Right kidney (tissue), 9 donors: ENCODE results near the gene GABARAPL2.
A peak's percentile ranks its signal among the peaks of the same experiment; 100 is the strongest.
"Not testable (repeated sequence)": the region's sequence is repeated elsewhere in the genome, so short reads cannot be mapped to it uniquely, and the experiment has no call there.

Experiments
- DNase-seq: peaks from one replicate; pipeline ENCODE4 v3.0.0-alpha.2; 2016
- long read RNA-seq, 8 donors: transcript quantifications; one replicate each; lab custom pipeline, GENCODE V29; 2026

Gene GABARAPL2
- long read RNA-seq, donor 1, transcript GABARAPL2-201 (4 exons, 1,002 nt) = minor isoform, 142 of 467 reads
- long read RNA-seq, donor 1, transcript GABARAPL2-204 (1 exons, 2,274 nt) = major isoform, 306 of 467 reads
- long read RNA-seq, donor 1, partial matches to known transcripts = 15 of 467 reads
- long read RNA-seq, donor 1, other reads (novel, unspliced or antisense) = 0 of 467 reads
- long read RNA-seq, donor 2, transcript GABARAPL2-204 (1 exons, 2,274 nt) = major isoform, 133 of 263 reads
- long read RNA-seq, donor 2, transcript GABARAPL2-203 (3 exons, 571 nt) = minor isoform, 5 of 263 reads
- long read RNA-seq, donor 2, transcript GABARAPL2-201 (4 exons, 1,002 nt) = minor isoform, 120 of 263 reads
- long read RNA-seq, donor 2, partial matches to known transcripts = 5 of 263 reads
- long read RNA-seq, donor 2, other reads (novel, unspliced or antisense) = 0 of 263 reads
- long read RNA-seq, donor 3, transcript GABARAPL2-204 (1 exons, 2,274 nt) = major isoform, 154 of 213 reads
- long read RNA-seq, donor 3, transcript GABARAPL2-201 (4 exons, 1,002 nt) = minor isoform, 51 of 213 reads
- long read RNA-seq, donor 3, partial matches to known transcripts = 7 of 213 reads
- long read RNA-seq, donor 3, other reads (novel, unspliced or antisense) = 0 of 213 reads
- long read RNA-seq, donor 4, transcript GABARAPL2-201 (4 exons, 1,002 nt) = minor isoform, 89 of 303 reads
- long read RNA-seq, donor 4, transcript GABARAPL2-204 (1 exons, 2,274 nt) = major isoform, 201 of 303 reads
- long read RNA-seq, donor 4, partial matches to known transcripts = 10 of 303 reads
- long read RNA-seq, donor 4, other reads (novel, unspliced or antisense) = 0 of 303 reads
- long read RNA-seq, donor 5, transcript GABARAPL2-201 (4 exons, 1,002 nt) = minor isoform, 95 of 366 reads
- long read RNA-seq, donor 5, transcript GABARAPL2-204 (1 exons, 2,274 nt) = major isoform, 240 of 366 reads
- long read RNA-seq, donor 5, partial matches to known transcripts = 29 of 366 reads
- long read RNA-seq, donor 5, other reads (novel, unspliced or antisense) = 0 of 366 reads
- long read RNA-seq, donor 6, transcript GABARAPL2-201 (4 exons, 1,002 nt) = minor isoform, 108 of 314 reads
- long read RNA-seq, donor 6, transcript GABARAPL2-204 (1 exons, 2,274 nt) = major isoform, 197 of 314 reads
- long read RNA-seq, donor 6, partial matches to known transcripts = 7 of 314 reads
- long read RNA-seq, donor 6, other reads (novel, unspliced or antisense) = 0 of 314 reads
- long read RNA-seq, donor 7 = 0 reads
- long read RNA-seq, donor 8, transcript GABARAPL2-201 (4 exons, 1,002 nt) = minor isoform, 113 of 397 reads
- long read RNA-seq, donor 8, transcript GABARAPL2-204 (1 exons, 2,274 nt) = major isoform, 272 of 397 reads
- long read RNA-seq, donor 8, partial matches to known transcripts = 9 of 397 reads
- long read RNA-seq, donor 8, other reads (novel, unspliced or antisense) = 0 of 397 reads

GRCh38 chr16:75566040-75566757 lies at the start of gene GABARAPL2:
GABARAPL2 (plus strand) TSS chr16:75566379; CDS start chr16:75566487, 108 bp downstream.
- DNase-seq = peak; percentile 91

DNA sequence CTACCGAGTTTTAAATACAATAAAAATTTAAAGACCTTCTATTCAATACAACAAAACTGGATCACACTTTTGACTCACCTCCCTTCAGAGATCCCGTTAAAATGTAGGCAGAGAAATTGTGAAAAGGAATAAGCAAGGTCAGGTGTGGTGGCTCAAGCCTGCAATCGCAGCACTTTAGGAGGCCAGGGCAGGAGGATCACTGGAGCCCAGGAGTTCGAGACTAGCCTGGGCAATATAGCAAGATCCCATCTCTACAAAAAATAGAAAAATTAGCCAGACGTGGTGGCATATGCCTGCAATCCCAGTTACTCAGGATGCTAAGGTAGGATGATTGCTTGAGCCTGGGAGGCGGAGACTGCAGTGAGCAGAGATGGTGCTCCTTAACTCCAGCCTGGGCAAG lies 47.0 kb upstream of the GABARAPL2 start:
- no peak for DNase-seq

GRCh38 chr16:75526032-75526790 lies 40.0 kb upstream of the GABARAPL2 start:
- DNase-seq = no peak

GRCh38 chr16:75527825-75528299 lies 38.3 kb upstream of the GABARAPL2 start:
- no peak for DNase-seq

DNA sequence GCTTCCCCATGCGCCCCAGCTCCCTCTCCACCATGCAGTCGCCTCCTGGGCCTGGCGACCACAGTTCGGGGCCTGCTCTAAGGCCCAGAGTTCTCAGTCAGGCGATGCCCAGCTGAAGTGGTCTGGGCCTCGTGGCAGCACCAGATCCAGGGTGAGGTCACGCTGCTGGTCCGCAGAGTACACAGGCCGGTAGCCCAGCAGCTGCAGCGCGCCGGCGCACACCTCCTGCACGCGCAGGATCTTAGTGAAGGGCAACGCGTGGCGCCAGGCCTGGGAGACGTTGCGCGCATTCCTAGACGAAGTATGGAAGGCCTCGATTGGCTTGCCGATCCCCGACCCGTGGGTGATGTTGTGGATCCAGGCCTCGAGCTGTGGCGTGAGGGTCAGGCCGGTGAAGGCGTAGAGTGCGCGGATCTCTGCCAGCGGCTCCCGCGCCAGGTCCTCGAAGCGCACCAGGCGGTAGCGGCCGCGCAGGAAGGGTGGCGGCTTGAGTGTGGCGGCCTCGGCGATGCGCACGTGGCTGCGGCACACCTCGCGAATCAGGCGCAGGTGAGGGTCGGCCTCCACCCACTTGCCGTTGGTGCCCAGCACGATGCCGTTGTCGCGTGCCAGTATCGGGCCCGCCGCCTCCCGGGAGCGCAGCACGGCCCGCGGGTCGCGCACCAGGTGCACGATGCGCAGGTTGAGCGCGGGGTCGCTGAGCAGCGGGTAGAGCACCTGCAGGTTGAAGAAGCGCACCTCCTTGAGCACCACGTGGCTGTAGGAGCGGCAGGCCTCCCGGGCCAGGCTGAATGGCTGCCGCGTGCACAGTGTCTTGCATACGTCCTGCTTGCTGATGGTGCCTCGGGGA lies 36.9 kb upstream of the GABARAPL2 start:
- no peak for DNase-seq

DNA sequence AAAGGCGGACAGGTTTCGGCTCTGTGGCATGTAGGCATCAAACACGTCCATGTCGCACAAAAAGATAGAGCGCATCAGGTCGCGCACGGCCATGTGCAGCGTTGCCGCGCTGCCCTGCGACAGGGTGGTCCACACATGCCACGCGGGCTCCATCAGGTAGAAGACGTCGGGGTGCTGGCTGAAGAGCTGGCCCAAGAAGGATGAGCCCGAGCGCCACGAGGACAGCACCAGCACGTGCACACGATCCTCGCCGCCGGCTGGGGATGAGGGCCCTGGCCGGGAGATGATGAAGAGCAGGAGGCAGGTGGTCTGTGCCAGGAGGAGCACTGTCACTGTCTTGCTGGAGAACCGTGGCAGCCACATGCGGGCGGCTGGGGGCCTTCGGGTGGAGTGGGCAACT lies 36.2 kb upstream of the GABARAPL2 start:
- no peak for DNase-seq

GRCh38 chr16:75532142-75532765 lies 33.9 kb upstream of the GABARAPL2 start:
- no peak for DNase-seq

GRCh38 chr16:75532791-75533190 lies 33.4 kb upstream of the GABARAPL2 start:
- no peak for DNase-seq

GRCh38 chr16:75534560-75535205 lies 31.5 kb upstream of the GABARAPL2 start:
- DNase-seq = peak; percentile 36

DNA sequence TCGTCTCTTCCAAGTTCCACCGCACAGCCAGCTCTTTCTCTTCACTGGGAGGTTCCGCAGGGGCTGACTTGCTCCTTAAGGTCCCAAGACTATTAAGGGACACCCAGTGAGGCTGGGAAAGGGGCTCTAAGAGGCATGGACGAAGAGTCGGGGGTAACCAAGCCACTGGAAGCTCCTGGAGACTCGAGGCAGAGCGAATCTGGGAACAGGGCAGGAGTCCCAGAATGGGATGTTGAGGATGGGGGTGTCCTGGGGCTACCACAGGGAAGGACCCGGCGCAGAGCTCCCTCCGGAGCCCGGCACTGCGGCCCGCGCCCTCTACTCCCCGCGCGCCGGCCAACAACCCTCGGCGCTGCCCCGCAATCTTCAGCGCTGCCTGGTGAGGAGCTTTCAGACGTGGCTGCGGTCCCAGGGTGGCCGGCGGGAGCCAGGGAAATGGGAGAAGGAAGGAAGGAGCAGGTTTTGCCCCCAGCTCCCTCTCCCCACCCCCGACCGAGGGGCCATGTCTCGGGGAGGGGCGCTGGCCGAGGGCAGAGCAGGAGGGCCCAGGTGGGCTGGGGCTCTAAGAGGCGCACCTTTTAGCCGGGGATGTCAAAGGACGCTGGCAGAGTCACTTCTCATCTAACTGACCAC lies 30.9 kb upstream of the GABARAPL2 start:
- DNase-seq = peak; percentile 23

DNA sequence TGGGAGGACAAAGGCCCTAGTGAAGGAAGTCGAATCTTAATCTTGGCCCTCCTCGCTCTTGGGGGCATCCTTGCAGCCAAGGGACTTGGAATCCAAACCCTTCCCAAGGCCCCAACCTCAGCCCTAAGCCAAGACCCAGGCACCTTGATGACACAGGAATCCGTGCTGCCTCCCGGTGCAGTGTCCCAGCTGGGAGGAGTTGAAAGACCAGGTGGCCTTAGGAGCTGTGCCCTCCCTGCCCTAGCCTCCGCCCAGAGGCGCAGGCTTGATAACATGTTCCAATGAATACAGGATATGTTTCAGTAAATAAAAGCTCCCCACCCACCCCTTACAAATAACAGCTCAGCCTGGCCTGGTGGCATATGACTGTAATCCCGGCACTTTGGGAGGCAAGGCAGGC lies 30.3 kb upstream of the GABARAPL2 start, which contains the start of gene CHST5:
CHST5 (minus strand) TSS at position 208 of the 400 bp plus-strand sequence. CDS start 5,724 bp downstream, outside the sequence.
- no peak for DNase-seq

DNA sequence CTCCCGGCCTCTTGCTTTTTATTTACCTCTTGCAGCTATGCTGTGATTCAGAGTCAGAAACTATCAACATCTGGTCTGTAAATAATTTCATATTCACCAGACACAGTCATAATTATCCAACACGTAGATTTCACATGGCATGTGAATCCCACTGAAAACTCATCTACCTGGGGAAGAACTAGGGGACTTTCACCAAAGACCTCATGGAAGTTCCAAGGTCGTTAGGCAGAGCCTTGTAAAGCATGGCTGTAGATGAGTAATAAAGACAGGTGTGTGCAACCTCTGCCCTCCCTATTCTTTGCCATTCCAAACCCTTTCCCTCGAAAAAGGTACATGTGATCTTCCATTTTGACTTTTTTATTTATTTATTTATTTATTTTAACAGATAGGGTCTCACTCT lies 28.4 kb upstream of the GABARAPL2 start:
- no peak for DNase-seq

- not testable (repeated sequence) for DNase-seq
Observed at GRCh38 chr16:75538882-75539565, 27.2 kb upstream of the GABARAPL2 start.

GRCh38 chr16:75541236-75541635 lies 24.9 kb upstream of the GABARAPL2 start:
- DNase-seq = no peak

DNA sequence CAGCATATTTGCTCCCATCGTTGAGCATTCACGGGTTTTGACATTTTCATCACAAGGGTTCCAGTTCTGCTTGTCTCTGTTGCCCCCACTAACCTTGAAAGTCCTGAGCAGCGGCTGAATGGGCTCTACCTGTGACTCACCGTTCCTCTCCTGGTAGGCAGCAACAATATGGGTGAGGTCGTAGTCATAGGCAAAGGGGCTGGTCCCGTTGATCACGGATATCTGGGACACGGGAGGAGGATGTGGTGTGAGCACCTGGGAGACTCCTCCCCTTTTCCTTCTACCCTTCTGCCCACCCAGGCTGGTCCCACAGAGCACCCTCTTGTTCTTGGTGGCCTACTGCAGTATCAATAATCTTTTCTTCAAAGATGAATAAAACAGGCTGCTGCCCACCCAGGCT lies 23.7 kb upstream of the GABARAPL2 start:
- not testable (repeated sequence) for DNase-seq

DNA sequence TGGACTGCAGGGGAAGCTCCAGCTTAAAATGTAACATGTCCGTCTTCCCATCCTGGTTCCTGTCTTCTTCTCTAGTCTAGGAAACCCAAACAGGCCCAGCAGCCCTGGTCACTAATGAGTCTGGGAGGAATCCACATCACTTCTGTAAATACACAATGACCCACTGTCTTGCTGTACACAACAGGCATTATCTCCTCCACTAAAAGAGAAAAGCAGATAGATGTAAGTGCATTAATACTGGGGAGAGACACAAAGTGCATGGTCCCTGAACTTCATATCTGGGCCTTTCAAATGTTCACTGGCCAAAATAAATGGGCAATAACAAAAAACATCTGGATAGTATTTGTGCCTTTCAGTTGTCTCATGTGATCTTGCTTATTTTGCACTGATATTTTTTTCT lies 20.3 kb upstream of the GABARAPL2 start:
- not testable (repeated sequence) for DNase-seq

DNA sequence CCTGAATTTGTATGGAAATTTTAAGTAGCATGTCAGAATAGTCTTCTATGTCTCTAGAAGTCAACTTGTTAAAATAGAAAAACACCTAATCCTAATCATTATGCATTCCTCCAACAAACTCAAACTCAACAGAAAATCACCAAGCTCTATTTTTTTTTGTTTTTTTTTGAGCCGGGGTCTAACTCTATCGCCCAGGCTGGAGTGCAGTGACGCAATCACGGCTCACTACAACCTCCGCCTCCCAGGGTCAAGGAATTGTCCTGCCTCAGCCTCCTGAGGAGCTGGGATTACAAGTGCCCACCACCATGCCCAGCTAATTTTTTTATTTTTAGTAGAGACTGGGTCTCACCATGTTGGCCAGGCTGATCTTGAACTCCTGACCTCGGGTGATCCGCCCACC lies 19.9 kb upstream of the GABARAPL2 start:
- DNase-seq = no peak
